IMR-90 (cell line): ENCODE data around the gene COX6A2. TPM values are rescaled to one million over a fixed set of nuclear protein-coding genes. Genes with fewer than 3 reads are reported as not detected.

Source experiments
- ATAC-seq: fragments of 200-7000 bp; cut with Tn5 transposase; 2 replicates; pipeline ENCODE4 v1.9.1; 2020; ENCODE audit warnings: low read depth, mild to moderate bottlenecking, moderate library complexity
- BruUV-seq: library from RNA; stranded (reverse); fragments of 400-500 nt; replicated peaks from 2 replicates; lab custom pipeline; 2021; lab: Mats Ljungman, UMichigan
- CTCF ChIA-PET: fragments of 300-600 bp; formaldehyde crosslinking; extraction: SDS; loops from one replicate; lab custom pipeline; 2021; ENCODE audit warnings: antibody characterized with exemption; lab: Yijun Ruan, JAX
- POLR2A ChIA-PET: fragments of 300-600 bp; sonication (Branson Sonifier 250); formaldehyde crosslinking; loops from one replicate; lab custom pipeline; 2022; ENCODE audit warnings: antibody characterized with exemption; ENCODE audit not compliant: unreplicated experiment; lab: Charles Lee
- DNase-seq: peaks from one replicate; pipeline ENCODE4 v3.0.0; 2013
- H2AFZ ChIP-seq: replicated peaks from 2 replicates; pipeline ENCODE3; 2013; ENCODE audit warnings: low read length, mild to moderate bottlenecking; ENCODE audit not compliant: poor library complexity
- H2AK5ac ChIP-seq: 2 replicates; pipeline ENCODE4 v1.6.1; 2013; ENCODE audit warnings: low read depth, low read length, inconsistent platforms
- H2AK9ac ChIP-seq: replicated peaks from 2 replicates; pipeline ENCODE3; 2013; ENCODE audit warnings: mild to moderate bottlenecking, low read depth, low read length, moderate library complexity; ENCODE audit not compliant: poor library complexity
- H2BK120ac ChIP-seq: 2 replicates; pipeline ENCODE4 v1.6.1; 2013; ENCODE audit warnings: low read depth, low read length, inconsistent platforms
- H2BK15ac ChIP-seq: 3 replicates; pipeline ENCODE4 v1.6.1; 2013; ENCODE audit warnings: low read depth, low read length, inconsistent platforms
- H2BK20ac ChIP-seq: 2 replicates; pipeline ENCODE4 v1.6.1; 2013; ENCODE audit warnings: low read depth, mild to moderate bottlenecking, inconsistent platforms, low read length, moderate library complexity
- H2BK5ac ChIP-seq: 2 replicates; pipeline ENCODE4 v1.6.1; 2013; ENCODE audit warnings: mild to moderate bottlenecking, low read depth, low read length, inconsistent platforms; ENCODE audit not compliant: poor library complexity, severe bottlenecking
- H3K14ac ChIP-seq: replicated peaks from 2 replicates; pipeline ENCODE4 v1.6.1; 2013; ENCODE audit warnings: low read depth, low read length, inconsistent platforms
- H3K18ac ChIP-seq: 2 replicates; pipeline ENCODE4 v1.6.1; 2013; ENCODE audit warnings: low read depth, low read length, control low read depth
- H3K23ac ChIP-seq: 2 replicates; pipeline ENCODE4 v1.6.1; 2013; ENCODE audit warnings: low read depth, low read length, inconsistent platforms
- H3K27ac ChIP-seq: 2 replicates; pipeline ENCODE4 v1.5.1; 2013; ENCODE audit warnings: mild to moderate bottlenecking, control low read depth, low read length; ENCODE audit not compliant: insufficient read depth
- H3K27me3 ChIP-seq: 2 replicates; pipeline ENCODE4 v1.6.1; 2013; ENCODE audit warnings: low read length; ENCODE audit not compliant: control insufficient read depth, insufficient read depth
- H3K36me3 ChIP-seq: 2 replicates; pipeline ENCODE4 v1.6.1; 2013; ENCODE audit warnings: low read length, mixed read lengths; ENCODE audit not compliant: control insufficient read depth, insufficient read depth
- H3K4ac ChIP-seq: 2 replicates; pipeline ENCODE4 v1.6.1; 2013; ENCODE audit warnings: low read depth, low read length, inconsistent platforms
- H3K4me1 ChIP-seq: 2 replicates; pipeline ENCODE4 v1.6.1; 2013; ENCODE audit warnings: low read length, mixed read lengths; ENCODE audit not compliant: control insufficient read depth, insufficient read depth
- H3K4me2 ChIP-seq: 2 replicates; pipeline ENCODE4 v1.6.1; 2013; ENCODE audit warnings: low read depth, mild to moderate bottlenecking, control low read depth, low read length, moderate library complexity
- H3K4me3 ChIP-seq: 2 replicates; pipeline ENCODE4 v1.5.1; 2013; ENCODE audit warnings: low read depth, mild to moderate bottlenecking, control low read depth, low read length, moderate library complexity; ENCODE audit not compliant: insufficient read depth
- H3K56ac ChIP-seq: 2 replicates; pipeline ENCODE4 v1.6.1; 2013; ENCODE audit warnings: low read length, inconsistent platforms; ENCODE audit not compliant: insufficient read depth; ENCODE audit errors: extremely low read depth
- H3K79me1 ChIP-seq, 2 experiments: 2 replicates each; pipeline ENCODE4 v1.6.1; 2013; ENCODE audit warnings: low read length in 2 of 2, inconsistent platforms in 1 of 2, low read depth in 1 of 2
- H3K9ac ChIP-seq: 2 replicates; pipeline ENCODE4 v1.6.1; 2013; ENCODE audit warnings: low read depth, low read length, control low read depth
- H3K9me1 ChIP-seq: 2 replicates; pipeline ENCODE4 v1.6.1; 2013; ENCODE audit warnings: low read length, inconsistent platforms; ENCODE audit not compliant: insufficient read depth
- H3K9me3 ChIP-seq: 2 replicates; pipeline ENCODE4 v1.6.1; 2013; ENCODE audit warnings: low read length; ENCODE audit not compliant: control insufficient read depth, insufficient read depth
- H4K20me1 ChIP-seq: 2 replicates; pipeline ENCODE4 v1.6.1; 2013; ENCODE audit warnings: low read length, inconsistent platforms; ENCODE audit not compliant: insufficient read depth
- H4K5ac ChIP-seq: 2 replicates; pipeline ENCODE4 v1.6.1; 2013; ENCODE audit warnings: mild to moderate bottlenecking, low read depth, low read length, control low read depth
- H4K8ac ChIP-seq, 2 experiments: 2 replicates each; pipeline ENCODE4 v1.6.1; 2013; ENCODE audit warnings: low read depth in 2 of 2, low read length in 2 of 2, control low read depth in 1 of 2, inconsistent platforms in 1 of 2
- H4K91ac ChIP-seq: 2 replicates; pipeline ENCODE4 v1.6.1; 2013; ENCODE audit warnings: low read depth, low read length, inconsistent platforms; ENCODE audit not compliant: insufficient read depth
- BHLHE40 ChIP-seq: fragments of 150-350 bp; IDR thresholded peaks from 2 replicates; pipeline ENCODE4 v1.6.1; 2016; ENCODE audit warnings: mild to moderate bottlenecking, low read depth, low read length
- CEBPB ChIP-seq: IDR thresholded peaks from 2 replicates; pipeline ENCODE4 v1.6.1; 2012; ENCODE audit warnings: low read depth, low read length, improper control_type of control experiment
- CHD1 ChIP-seq: IDR thresholded peaks from 2 replicates; pipeline ENCODE4 v1.6.1; 2012; ENCODE audit warnings: low read depth, low read length, improper control_type of control experiment
- MAFK ChIP-seq: IDR thresholded peaks from 2 replicates; pipeline ENCODE4 v1.6.1; 2012; ENCODE audit warnings: low read depth, low read length, improper control_type of control experiment
- MAZ ChIP-seq: IDR thresholded peaks from 2 replicates; pipeline ENCODE4 v1.6.1; 2012; ENCODE audit warnings: low read depth, mild to moderate bottlenecking, low read length, improper control_type of control experiment, moderate library complexity, borderline replicate concordance
- MXI1 ChIP-seq: IDR thresholded peaks from 2 replicates; pipeline ENCODE4 v1.6.1; 2012; ENCODE audit warnings: low read depth, mild to moderate bottlenecking, low read length, moderate library complexity, borderline replicate concordance
- NFE2L2 ChIP-seq: fragments of 150-350 bp; IDR thresholded peaks from 2 replicates; pipeline ENCODE4 v1.6.1; 2016; ENCODE audit warnings: low read depth, mild to moderate bottlenecking, low read length
- RAD21 ChIP-seq: IDR thresholded peaks from 2 replicates; pipeline ENCODE4 v1.6.1; 2012; ENCODE audit warnings: low read length, improper control_type of control experiment
- RCOR1 ChIP-seq: IDR thresholded peaks from 2 replicates; pipeline ENCODE4 v1.6.1; 2012; ENCODE audit warnings: mild to moderate bottlenecking, low read length, improper control_type of control experiment; ENCODE audit not compliant: insufficient replicate concordance
- RFX5 ChIP-seq: IDR thresholded peaks from 2 replicates; pipeline ENCODE4 v1.8.0; 2012; ENCODE audit warnings: low read depth, mild to moderate bottlenecking, low read length, moderate library complexity
- SMC3 ChIP-seq: fragments of 150-350 bp; IDR thresholded peaks from 2 replicates; pipeline ENCODE4 v1.6.1; 2016; ENCODE audit warnings: low read depth, mild to moderate bottlenecking, antibody characterized with exemption, low read length, moderate library complexity
- WGBS, 2 experiments: methylation state at CpG; one replicate each; pipeline versions ENCODE4 v1.1.5 to v1.1.7; 2013; ENCODE audit warnings: missing lambda C conversion rate in 2 of 2; ENCODE audit not compliant: insufficient read length in 1 of 2; ENCODE audit errors: extremely low coverage in 2 of 2; 5-methylcytosine and 5-hydroxymethylcytosine counted together
- dilution Hi-C: fragments of 300-500 bp; cut with HindIII; formaldehyde crosslinking; loops from one replicate; pipeline ENCODE4 v1.14.3; 2018; ENCODE audit warnings: low sequenced_read_pairs; ENCODE audit not compliant: unreplicated experiment
- in situ Hi-C: fragments of 300-500 bp; cut with MboI; formaldehyde crosslinking; loops from 3 replicates; pipeline ENCODE4 v1.14.3; 2019; ENCODE audit warnings: low sequenced_read_pairs, inconsistent platforms, mixed read lengths
- intact Hi-C: fragments of 100-400 bp; cut with micrococcal nuclease; formaldehyde crosslinking; loops from 2 replicates; pipeline ENCODE4 v1.10.0; 2022
- polyA plus RNA-seq, 3 experiments: library from polyadenylated mRNA; depleted of rRNA; stranded (reverse); fragments of >200 nt; gene quantifications; 2 replicates each; pipeline ENCODE4 v1.2.3, GENCODE V29; 2012; ENCODE audit warnings: low replicate concordance in 1 of 3
- total RNA-seq: library from RNA; depleted of rRNA; stranded (reverse); fragments of >200 nt; gene quantifications from 2 replicates; pipeline ENCODE4 v1.2.3, GENCODE V29; 2012
- TF ChIP-seq, protein P1 (sequence below): fragments of 150-350 bp; IDR thresholded peaks from 2 replicates; pipeline ENCODE4 v1.6.1; 2017; ENCODE audit warnings: mild to moderate bottlenecking, antibody characterized with exemption, low read length, low read depth

Gene COX6A2
- total and polyA plus RNA-seq, 2 of the 4 experiments (the other 2 are of a cell fraction) = not detected

DNA sequence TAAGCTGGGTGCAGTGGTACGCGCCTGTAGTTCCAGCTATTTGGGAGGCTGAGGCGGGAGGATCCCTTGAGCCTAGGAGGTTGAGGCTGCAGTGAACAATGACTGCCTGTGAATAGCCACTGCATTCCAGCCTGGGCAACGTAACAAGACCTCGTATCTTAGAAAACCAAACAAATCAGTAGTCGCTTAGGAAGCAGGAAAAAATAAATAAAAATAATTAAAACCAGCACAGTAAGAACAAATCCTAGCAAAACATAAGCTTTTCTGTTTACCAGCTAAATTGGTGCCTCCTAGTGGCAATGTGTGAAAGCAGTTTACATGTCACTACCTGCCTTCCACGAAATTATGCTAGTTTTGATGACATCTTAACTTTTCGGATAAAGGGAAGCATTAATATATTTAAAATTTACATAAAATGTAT is 32.4 kb upstream of the COX6A2 start (continued):
- TF ChIP-seq NFE2L2 (no peak), RAD21 (peak; percentile 49), MXI1 (no peak)

DNA sequence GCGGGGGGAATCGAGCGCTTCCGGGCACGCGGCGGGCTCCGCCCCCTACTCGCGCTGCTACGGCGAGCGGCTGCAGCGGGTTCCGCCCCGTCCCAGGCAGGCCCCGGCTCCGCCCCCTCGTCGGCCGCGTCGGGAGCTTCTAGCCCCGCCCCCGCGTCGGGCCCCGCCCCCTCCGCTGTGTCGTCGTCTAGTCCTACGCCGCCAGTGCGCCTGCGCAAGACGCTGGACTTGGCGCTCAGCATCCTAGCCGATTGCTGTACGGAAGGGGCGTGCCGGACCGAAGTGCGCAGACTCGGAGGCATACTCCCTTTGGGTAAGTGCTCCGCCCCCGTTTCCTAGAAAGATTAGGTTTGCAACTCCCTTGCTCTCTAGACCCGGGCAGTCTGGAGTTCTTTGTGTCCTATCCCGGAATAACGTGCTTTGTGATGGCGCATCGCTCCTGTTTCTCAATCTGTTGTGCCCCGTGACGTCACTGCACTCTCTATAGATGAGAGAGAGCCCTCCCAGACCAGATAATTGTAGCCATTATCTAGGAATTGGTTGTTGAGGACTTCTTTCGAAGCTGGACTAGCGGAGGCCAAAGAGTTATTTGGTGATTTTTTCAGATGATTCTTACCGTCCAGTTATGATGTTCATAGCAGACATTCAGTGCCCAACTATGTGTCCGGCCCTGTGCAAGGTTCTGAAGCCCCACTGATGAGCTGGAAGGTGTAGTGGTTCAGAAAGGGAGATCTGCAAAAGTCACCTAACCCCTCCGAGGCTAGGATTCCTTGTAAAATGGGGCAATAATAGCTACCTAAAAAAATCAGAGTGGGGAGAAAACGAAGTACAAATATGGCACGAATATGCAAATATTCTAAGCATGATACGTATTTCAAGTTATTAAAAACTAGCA is 31.8 kb upstream of the COX6A2 start:
- Histone ChIP-seq H3K23ac (peak overlapping the region; percentile 91), H3K4ac (peak overlapping the region; percentile 94), H2BK5ac (peak overlapping the region; percentile 96), H3K56ac (peak overlapping the region; percentile 76; the same call in 1 of the 2 replicates), H2AK9ac (peak overlapping the region; percentile 100), H2BK15ac (no peak overlapping the region; the same call in 2 of the 3 replicates), H3K9ac (peak overlapping the region; percentile 85), H3K79me1 (peaks cover 14 to 50% of the 10 kb centered on the region in 2 experiments), H2BK120ac (peak overlapping the region; percentile 93), H3K9me1 (peaks cover 18% of the 10 kb centered on the region; the same call in 1 of the 2 replicates), H4K8ac (peak overlapping the region; percentile 16 to 96), H4K20me1 (peaks cover 30% of the 10 kb centered on the region), H3K27me3 (no peaks in the 10 kb centered on the region), H3K14ac (peak overlapping the region; percentile 90), H2AK5ac (peak overlapping the region; percentile 62), H3K4me3 (peak overlapping the region; percentile 55), H2BK20ac (no peak overlapping the region), H3K4me1 (peaks cover 11% of the 10 kb centered on the region), H3K27ac (peak overlapping the region; percentile 90), H3K18ac (peak overlapping the region; percentile 71), H3K36me3 (peaks cover 9% of the 10 kb centered on the region), H4K91ac (peak overlapping the region; percentile 97), H4K5ac (peak overlapping the region; percentile 69), H3K9me3 (no peaks in the 10 kb centered on the region), H2AFZ (peak overlapping the region; percentile 96), H3K4me2 (peak overlapping the region; percentile 72)
- in situ Hi-C loops = loop anchor here (10.0 to 25.0 kb wide), 2 partner anchors 385 to 402 kb away; partner anchors contain the start of genes ZNF267, ZNF646 and ZNF668
- no peak for TF ChIP-seq SMC3
- TF ChIP-seq, protein P1, sequence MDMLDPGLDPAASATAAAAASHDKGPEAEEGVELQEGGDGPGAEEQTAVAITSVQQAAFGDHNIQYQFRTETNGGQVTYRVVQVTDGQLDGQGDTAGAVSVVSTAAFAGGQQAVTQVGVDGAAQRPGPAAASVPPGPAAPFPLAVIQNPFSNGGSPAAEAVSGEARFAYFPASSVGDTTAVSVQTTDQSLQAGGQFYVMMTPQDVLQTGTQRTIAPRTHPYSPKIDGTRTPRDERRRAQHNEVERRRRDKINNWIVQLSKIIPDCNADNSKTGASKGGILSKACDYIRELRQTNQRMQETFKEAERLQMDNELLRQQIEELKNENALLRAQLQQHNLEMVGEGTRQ = no peak
- no peak for TF ChIP-seq MAFK
- TF ChIP-seq CEBPB = peak; percentile 87
- no peak for TF ChIP-seq CHD1
- peak; percentile 20; the same call in 1 of the 2 replicates for TF ChIP-seq BHLHE40
- no peak for TF ChIP-seq RAD21
- TF ChIP-seq RCOR1 = no peak
- TF ChIP-seq MXI1 = no peak
- TF ChIP-seq MAZ = peak; percentile 39; the same call in 1 of the 2 replicates
- TF ChIP-seq RFX5 = no peak
- intact Hi-C loops = loop anchor here (1.0 to 2.0 kb wide), 2 partner anchors 12 to 409 kb away; partner anchors contain the start of gene TGFB1I1
- BruUV-seq = no TSS peak
- ATAC-seq = peak; percentile 90
- POLR2A ChIA-PET = interaction anchor here (0.5 to 2.5 kb wide), 6 partner anchors 12 to 506 kb away, joined by 3 to 16 read pairs (median 3); partner anchors contain the start of genes KAT8, TGFB1I1 and ZNF267
- CTCF ChIA-PET = interaction anchor here (0.5 to 1.8 kb wide), 6 partner anchors 8 to 336 kb away, joined by 3 to 7 read pairs (median 4); no protein-coding TSS in a partner anchor
- DNase-seq = peak; percentile 99
- 1% methylated on average over 32 of the region's 61 CpGs; no CpG with 5 or more reads in 1 of the 2 experiments for WGBS, 2 experiments
- dilution Hi-C loops = no loop called here
